ENCODE measurements around the gene FXN. TPM values are rescaled to one million over a fixed set of nuclear protein-coding genes. Genes with fewer than 3 reads are reported as not detected.
"Not testable (repeated sequence)": the region's sequence is repeated elsewhere in the genome, so short reads cannot be mapped to it uniquely, and the experiment has no call there.

FXN gene
- total RNA-seq (2014; rRNA removed; shearing (Covaris generic)) (1.0 and 5.6 TPM in 2 replicates), polyA plus RNA-seq (2016; fragmentation: Nextera tagmentation; extraction: Ambion mirVana) (22.0 and 23.6 TPM in 2 replicates)

DNA sequence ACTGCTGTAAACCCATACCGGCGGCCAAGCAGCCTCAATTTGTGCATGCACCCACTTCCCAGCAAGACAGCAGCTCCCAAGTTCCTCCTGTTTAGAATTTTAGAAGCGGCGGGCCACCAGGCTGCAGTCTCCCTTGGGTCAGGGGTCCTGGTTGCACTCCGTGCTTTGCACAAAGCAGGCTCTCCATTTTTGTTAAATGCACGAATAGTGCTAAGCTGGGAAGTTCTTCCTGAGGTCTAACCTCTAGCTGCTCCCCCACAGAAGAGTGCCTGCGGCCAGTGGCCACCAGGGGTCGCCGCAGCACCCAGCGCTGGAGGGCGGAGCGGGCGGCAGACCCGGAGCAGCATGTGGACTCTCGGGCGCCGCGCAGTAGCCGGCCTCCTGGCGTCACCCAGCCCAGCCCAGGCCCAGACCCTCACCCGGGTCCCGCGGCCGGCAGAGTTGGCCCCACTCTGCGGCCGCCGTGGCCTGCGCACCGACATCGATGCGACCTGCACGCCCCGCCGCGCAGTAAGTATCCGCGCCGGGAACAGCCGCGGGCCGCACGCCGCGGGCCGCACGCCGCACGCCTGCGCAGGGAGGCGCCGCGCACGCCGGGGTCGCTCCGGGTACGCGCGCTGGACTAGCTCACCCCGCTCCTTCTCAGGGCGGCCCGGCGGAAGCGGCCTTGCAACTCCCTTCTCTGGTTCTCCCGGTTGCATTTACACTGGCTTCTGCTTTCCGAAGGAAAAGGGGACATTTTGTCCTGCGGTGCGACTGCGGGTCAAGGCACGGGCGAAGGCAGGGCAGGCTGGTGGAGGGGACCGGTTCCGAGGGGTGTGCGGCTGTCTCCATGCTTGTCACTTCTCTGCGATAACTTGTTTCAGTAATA, at the start of gene FXN:
TSS of gene FXN (plus strand) at position 315 of the 871 bp plus-strand sequence. CDS start at position 346, 31 bp downstream.
- no peaks in the 10 kb centered on the region for H3K27me3 ChIP-seq (replicated peaks; ENCODE audit: insufficient read depth)
- H3K4me2 ChIP-seq (ENCODE audit: unreplicated experiment) = peak within 1 kb of the TSS; percentile 93
- H3K9me3 ChIP-seq (ENCODE audit: low read depth) = no peaks in the 10 kb centered on the region
- 1 to 2% methylated on average over 52 to 64 of the region's 75 CpGs for WGBS, 2 experiments (ENCODE audit: low coverage in 1 of 2, low lambda C conversion rate in 2 of 2, missing lambda C conversion rate in 2 of 2)
- DNase-seq = peak; percentile 89
- no peaks in the 10 kb centered on the region for H3K36me3 ChIP-seq (ENCODE audit: low read depth)
- H2AFZ ChIP-seq = peak within 1 kb of the TSS; percentile 98
- in situ Hi-C loops (cut with MboI) = no loop called here
- no peaks in the 10 kb centered on the region for H3K9me2 ChIP-seq (ENCODE audit: insufficient read depth)
- peak within 1 kb of the TSS; percentile 46 for H3K27ac ChIP-seq
- peak within 1 kb of the TSS; percentile 80 for H3K4me3 ChIP-seq
- TF ChIP-seq EZH2phosphoT487 (IDR thresholded peaks at IDR 0.05; ENCODE audit: insufficient read depth, low read depth) = no peak
- no peak for TF ChIP-seq EZH2 (IDR thresholded peaks at IDR 0.05; ENCODE audit: insufficient read depth, poor library complexity, severe bottlenecking)
- H3F3A ChIP-seq (ENCODE audit: insufficient read depth) = no peaks in the 10 kb centered on the region
- no peaks in the 10 kb centered on the region for H4K20me1 ChIP-seq (ENCODE audit: insufficient read depth)
- H3K4me1 ChIP-seq (ENCODE audit: insufficient read depth) = no peaks in the 10 kb centered on the region; the same call in 1 of the 2 replicates
- H3K9ac ChIP-seq = peak within 1 kb of the TSS; percentile 82
- H3K79me2 ChIP-seq (ENCODE audit: insufficient read depth) = peaks cover 29% of the 10 kb centered on the region

DNA sequence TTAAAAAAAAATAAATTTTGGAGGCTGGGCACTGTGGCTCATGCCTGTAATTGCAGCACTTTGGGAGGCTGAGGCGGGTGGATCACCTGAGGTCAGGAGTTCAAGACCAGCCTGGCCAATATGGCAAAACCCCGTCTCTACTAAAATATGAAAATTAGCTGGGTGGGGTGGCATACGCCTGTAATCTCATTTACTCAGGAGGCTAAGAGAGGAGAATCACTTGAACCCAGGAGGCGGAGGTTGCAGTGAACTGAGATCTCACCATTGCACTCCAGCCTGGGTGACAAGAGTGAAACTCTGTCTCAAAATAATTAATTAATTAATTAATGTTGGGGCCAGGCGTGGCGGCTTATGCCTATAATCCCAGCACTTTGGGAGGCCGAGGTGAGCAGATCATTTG, 48.6 kb upstream of the FXN start:
- H3K4me1 ChIP-seq (ENCODE audit: insufficient read depth); H3K27ac ChIP-seq; H3F3A ChIP-seq (ENCODE audit: insufficient read depth); H2AFZ ChIP-seq; H3K9ac ChIP-seq; H3K79me2 ChIP-seq (ENCODE audit: insufficient read depth); H3K36me3 ChIP-seq (ENCODE audit: low read depth); H3K9me3 ChIP-seq (ENCODE audit: low read depth); H3K4me3 ChIP-seq; H4K20me1 ChIP-seq (ENCODE audit: insufficient read depth); H3K27me3 ChIP-seq (replicated peaks; ENCODE audit: insufficient read depth); in situ Hi-C loops (cut with MboI); DNase-seq; H3K4me2 ChIP-seq (ENCODE audit: unreplicated experiment); H3K9me2 ChIP-seq (ENCODE audit: insufficient read depth): not testable (repeated sequence)
- WGBS, 2 experiments (ENCODE audit: low coverage in 1 of 2, low lambda C conversion rate in 2 of 2, missing lambda C conversion rate in 2 of 2) = 66 to 73% methylated on average over 7 of the region's 7 CpGs

DNA sequence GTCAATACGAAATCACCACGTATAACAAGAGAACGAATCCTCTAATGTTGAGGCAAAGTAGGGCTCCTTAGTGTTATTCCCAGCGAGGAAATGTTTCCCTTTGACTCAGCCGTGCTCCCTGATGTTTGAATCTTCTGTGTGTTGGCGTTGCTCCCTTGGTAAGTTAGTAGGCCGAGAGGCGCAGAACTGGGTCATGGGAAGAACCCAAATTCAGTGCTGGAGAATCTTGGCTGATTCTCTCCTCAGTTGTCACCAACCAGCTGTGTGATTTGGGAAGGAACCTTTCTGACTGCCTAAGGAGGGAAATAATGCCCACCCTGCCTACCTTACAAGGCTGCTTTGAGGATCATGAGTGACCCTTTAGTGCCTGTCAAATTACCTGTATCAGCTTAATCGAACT, 44.1 kb upstream of the FXN start:
- H3K36me3 ChIP-seq (ENCODE audit: low read depth) = no peaks in the 10 kb centered on the region
- H2AFZ ChIP-seq = no peak overlapping the region
- no peaks in the 10 kb centered on the region for H3K9me3 ChIP-seq (ENCODE audit: low read depth)
- H3K79me2 ChIP-seq (ENCODE audit: insufficient read depth) = no peaks in the 10 kb centered on the region
- no peaks in the 10 kb centered on the region for H4K20me1 ChIP-seq (ENCODE audit: insufficient read depth)
- no peak overlapping the region for H3K9ac ChIP-seq
- DNase-seq = no peak
- H3F3A ChIP-seq (ENCODE audit: insufficient read depth) = no peaks in the 10 kb centered on the region
- in situ Hi-C loops (cut with MboI) = loop anchor here (10.0 kb wide), 1 partner anchor 397 kb away; no protein-coding TSS in a partner anchor
- 39 to 44% methylated on average over 9 of the region's 9 CpGs for WGBS, 2 experiments (ENCODE audit: low coverage in 1 of 2, low lambda C conversion rate in 2 of 2, missing lambda C conversion rate in 2 of 2)
- H3K27me3 ChIP-seq (replicated peaks; ENCODE audit: insufficient read depth) = 0 out of 2 replicates have a peak, but pooled peaks cover 2% of the 10 kb centered on the region
- H3K4me3 ChIP-seq = no peak overlapping the region
- H3K27ac ChIP-seq = no peak overlapping the region
- H3K9me2 ChIP-seq (ENCODE audit: insufficient read depth) = no peaks in the 10 kb centered on the region
- H3K4me2 ChIP-seq (ENCODE audit: unreplicated experiment) = no peak overlapping the region
- no peaks in the 10 kb centered on the region for H3K4me1 ChIP-seq (ENCODE audit: insufficient read depth)
- TF ChIP-seq EZH2 (IDR thresholded peaks at IDR 0.05; ENCODE audit: insufficient read depth, poor library complexity, severe bottlenecking) (no peak), EZH2phosphoT487 (IDR thresholded peaks at IDR 0.05; ENCODE audit: insufficient read depth, low read depth) (no peak)

- DNase-seq = no peak
- H3K36me3 ChIP-seq (ENCODE audit: low read depth) = no peaks in the 10 kb centered on the region
- TF ChIP-seq EZH2 (IDR thresholded peaks at IDR 0.05; ENCODE audit: insufficient read depth, poor library complexity, severe bottlenecking) (no peak), EZH2phosphoT487 (IDR thresholded peaks at IDR 0.05; ENCODE audit: insufficient read depth, low read depth) (no peak)
- H3K9me2 ChIP-seq (ENCODE audit: insufficient read depth) = no peaks in the 10 kb centered on the region
- in situ Hi-C loops (cut with MboI) = loop anchor here (10.0 kb wide), 1 partner anchor 401 kb away; no protein-coding TSS in a partner anchor
- H3F3A ChIP-seq (ENCODE audit: insufficient read depth) = no peaks in the 10 kb centered on the region
- no peaks in the 10 kb centered on the region for H4K20me1 ChIP-seq (ENCODE audit: insufficient read depth)
- H3K4me1 ChIP-seq (ENCODE audit: insufficient read depth) = no peaks in the 10 kb centered on the region
- no peak overlapping the region for H3K9ac ChIP-seq
- no peak overlapping the region for H3K27ac ChIP-seq
- WGBS, 2 experiments (ENCODE audit: low coverage in 1 of 2, low lambda C conversion rate in 2 of 2, missing lambda C conversion rate in 2 of 2) = 24 to 35% methylated on average over 2 to 3 of the region's 3 CpGs
- no peak overlapping the region for H3K4me3 ChIP-seq
- no peaks in the 10 kb centered on the region for H3K79me2 ChIP-seq (ENCODE audit: insufficient read depth)
- no peak overlapping the region for H2AFZ ChIP-seq
- no peak overlapping the region for H3K4me2 ChIP-seq (ENCODE audit: unreplicated experiment)
- H3K9me3 ChIP-seq (ENCODE audit: low read depth) = no peaks in the 10 kb centered on the region
- H3K27me3 ChIP-seq (replicated peaks; ENCODE audit: insufficient read depth) = peaks cover 13% of the 10 kb centered on the region
Measured at GRCh38 chr9:68995776-68996175, 39.8 kb upstream of the FXN start.
